Measurements from ENCODE around the gene ETS2.

GRCh38 chr21:38788275-38788905 lies 17.3 kb upstream of the ETS2 start:
- TF ChIP-seq, protein P1, sequence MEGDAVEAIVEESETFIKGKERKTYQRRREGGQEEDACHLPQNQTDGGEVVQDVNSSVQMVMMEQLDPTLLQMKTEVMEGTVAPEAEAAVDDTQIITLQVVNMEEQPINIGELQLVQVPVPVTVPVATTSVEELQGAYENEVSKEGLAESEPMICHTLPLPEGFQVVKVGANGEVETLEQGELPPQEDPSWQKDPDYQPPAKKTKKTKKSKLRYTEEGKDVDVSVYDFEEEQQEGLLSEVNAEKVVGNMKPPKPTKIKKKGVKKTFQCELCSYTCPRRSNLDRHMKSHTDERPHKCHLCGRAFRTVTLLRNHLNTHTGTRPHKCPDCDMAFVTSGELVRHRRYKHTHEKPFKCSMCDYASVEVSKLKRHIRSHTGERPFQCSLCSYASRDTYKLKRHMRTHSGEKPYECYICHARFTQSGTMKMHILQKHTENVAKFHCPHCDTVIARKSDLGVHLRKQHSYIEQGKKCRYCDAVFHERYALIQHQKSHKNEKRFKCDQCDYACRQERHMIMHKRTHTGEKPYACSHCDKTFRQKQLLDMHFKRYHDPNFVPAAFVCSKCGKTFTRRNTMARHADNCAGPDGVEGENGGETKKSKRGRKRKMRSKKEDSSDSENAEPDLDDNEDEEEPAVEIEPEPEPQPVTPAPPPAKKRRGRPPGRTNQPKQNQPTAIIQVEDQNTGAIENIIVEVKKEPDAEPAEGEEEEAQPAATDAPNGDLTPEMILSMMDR (IDR thresholded peaks at IDR 0.05), result no peak
- TF ChIP-seq EZH2 (IDR thresholded peaks at IDR 0.05), result no peak
